MM.1S (cell line): ENCODE data around the gene KPNB1.

Source experiments
- DNase-seq: peaks from one replicate; pipeline ENCODE4 v3.0.0-alpha.2; 2015
- H2AFZ ChIP-seq: fragments of 300-600 bp; sonication (generic); 2 replicates; pipeline ENCODE4 v1.6.0; 2016; ENCODE audit warnings: antibody characterized with exemption, low read length
- H3F3A ChIP-seq: fragments of 300-600 bp; sonication (generic); 2 replicates; pipeline ENCODE4 v1.6.1; 2016; ENCODE audit warnings: mild to moderate bottlenecking, antibody characterized with exemption, low read length, moderate library complexity, mixed read lengths; ENCODE audit not compliant: insufficient read depth
- H3K27ac ChIP-seq: fragments of 300-600 bp; sonication (generic); 2 replicates; pipeline ENCODE4 v1.5.1; 2016; ENCODE audit warnings: mild to moderate bottlenecking, low read length
- H3K27me3 ChIP-seq: fragments of 300-600 bp; sonication (generic); replicated peaks from 2 replicates; pipeline ENCODE4 v1.6.0; 2016; ENCODE audit warnings: low read length; ENCODE audit not compliant: insufficient read depth
- H3K36me3 ChIP-seq: fragments of 300-600 bp; sonication (generic); replicated peaks from 2 replicates; pipeline ENCODE4 v1.6.1; 2016; ENCODE audit warnings: mild to moderate bottlenecking, low read length, mixed read lengths; ENCODE audit not compliant: insufficient read depth
- H3K4me1 ChIP-seq: fragments of 300-600 bp; sonication (generic); 2 replicates; pipeline ENCODE4 v1.6.1; 2016; ENCODE audit warnings: low read length, mixed read lengths
- H3K4me2 ChIP-seq: fragments of 300-600 bp; sonication (generic); 2 replicates; pipeline ENCODE4 v1.6.0; 2016; ENCODE audit warnings: low read depth, low read length
- H3K4me3 ChIP-seq: fragments of 300-600 bp; sonication (generic); 2 replicates; pipeline ENCODE4 v1.5.1; 2016; ENCODE audit warnings: low read length, mixed read lengths
- H3K79me2 ChIP-seq: fragments of 300-600 bp; sonication (generic); 2 replicates; pipeline ENCODE4 v1.6.1; 2016; ENCODE audit warnings: mixed run types, low read length, mixed read lengths
- H3K9ac ChIP-seq: fragments of 300-600 bp; sonication (generic); 2 replicates; pipeline ENCODE4 v1.6.1; 2016; ENCODE audit warnings: low read length, mixed read lengths
- H3K9me2 ChIP-seq: fragments of 300-600 bp; sonication (generic); replicated peaks from 2 replicates; pipeline ENCODE4 v1.6.1; 2016; ENCODE audit warnings: mild to moderate bottlenecking, low read length, mixed read lengths; ENCODE audit not compliant: insufficient read depth
- H3K9me3 ChIP-seq: fragments of 300-600 bp; sonication (generic); replicated peaks from 2 replicates; pipeline ENCODE4 v1.6.1; 2016; ENCODE audit warnings: mild to moderate bottlenecking, low read length, mixed read lengths; ENCODE audit not compliant: insufficient read depth
- H4K20me1 ChIP-seq: fragments of 300-600 bp; sonication (generic); 2 replicates; pipeline ENCODE4 v1.6.1; 2016; ENCODE audit warnings: mild to moderate bottlenecking, low read length, moderate library complexity, mixed read lengths; ENCODE audit not compliant: insufficient read depth
- CTCF ChIP-seq: fragments of 300-600 bp; sonication (generic); IDR thresholded peaks from 2 replicates; pipeline ENCODE4 v1.5.1; 2016; ENCODE audit warnings: antibody characterized with exemption, low read length, mixed read lengths
- EZH2 ChIP-seq: fragments of 300-600 bp; sonication (generic); optimal IDR thresholded peaks from 2 replicates; pipeline ENCODE3; 2017; ENCODE audit warnings: low read depth, mild to moderate bottlenecking, antibody characterized with exemption, low read length, mixed read lengths
- EZH2phosphoT487 ChIP-seq: fragments of 300-600 bp; sonication (generic); IDR thresholded peaks from 2 replicates; pipeline ENCODE4 v1.6.1; 2018; ENCODE audit warnings: antibody characterized with exemption, low read length

The KPNB1 gene

GRCh38 chr17:47649972-47650524 lies 329 bp downstream of the KPNB1 start:
- no peaks in the 10 kb centered on the region for H3K9me3 ChIP-seq
- H3K27ac ChIP-seq = peak overlapping the region; percentile 86
- TF ChIP-seq EZH2 = no peak
- TF ChIP-seq EZH2phosphoT487 = no peak
- no peak for TF ChIP-seq CTCF
- H3F3A ChIP-seq = peaks cover 43% of the 10 kb centered on the region
- H3K4me1 ChIP-seq = peaks cover 40% of the 10 kb centered on the region
- H3K9ac ChIP-seq = peak overlapping the region; percentile 81; the same call in 1 of the 2 replicates
- no peaks in the 10 kb centered on the region for H3K27me3 ChIP-seq
- H3K4me2 ChIP-seq = no peak overlapping the region
- H3K79me2 ChIP-seq = peaks cover 45% of the 10 kb centered on the region
- H3K4me3 ChIP-seq = peak overlapping the region; percentile 76
- H2AFZ ChIP-seq = no peak overlapping the region
- DNase-seq = peak; percentile 61
- peaks cover 8% of the 10 kb centered on the region; the same call in 1 of the 2 replicates for H4K20me1 ChIP-seq
- H3K36me3 ChIP-seq = peaks cover 17% of the 10 kb centered on the region
- no peaks in the 10 kb centered on the region for H3K9me2 ChIP-seq

GRCh38 chr17:47650525-47651522 lies 1.1 kb downstream of the KPNB1 start:
- peaks cover 53% of the 10 kb centered on the region for H3K79me2 ChIP-seq
- peak; percentile 98 for DNase-seq
- H3K9me3 ChIP-seq = no peaks in the 10 kb centered on the region
- peak overlapping the region; percentile 70 for H3K4me2 ChIP-seq
- H3K9me2 ChIP-seq = no peaks in the 10 kb centered on the region
- peaks cover 48% of the 10 kb centered on the region for H3K4me1 ChIP-seq
- H3K27ac ChIP-seq = peak overlapping the region; percentile 86; the same call in 1 of the 2 replicates
- H4K20me1 ChIP-seq = peaks cover 13% of the 10 kb centered on the region; the same call in 1 of the 2 replicates
- H3K9ac ChIP-seq = peak overlapping the region; percentile 85
- H3K36me3 ChIP-seq = peaks cover 19% of the 10 kb centered on the region
- H3K4me3 ChIP-seq = peak overlapping the region; percentile 76
- TF ChIP-seq CTCF (no peak), EZH2phosphoT487 (no peak), EZH2 (no peak)
- H2AFZ ChIP-seq = no peak overlapping the region
- no peaks in the 10 kb centered on the region for H3K27me3 ChIP-seq
- peaks cover 45% of the 10 kb centered on the region for H3F3A ChIP-seq

GRCh38 chr17:47651704-47652103 lies 2.0 kb downstream of the KPNB1 start:
- no peaks in the 10 kb centered on the region for H3K27me3 ChIP-seq
- no peak overlapping the region for H3K27ac ChIP-seq
- H3K9ac ChIP-seq = peak overlapping the region; percentile 85; the same call in 1 of the 2 replicates
- H3K9me2 ChIP-seq = no peaks in the 10 kb centered on the region
- H3K4me1 ChIP-seq = peaks cover 53% of the 10 kb centered on the region
- DNase-seq = no peak
- peak overlapping the region; percentile 73 for H3K4me3 ChIP-seq
- no peak for TF ChIP-seq CTCF
- TF ChIP-seq EZH2phosphoT487 = no peak
- no peak for TF ChIP-seq EZH2
- peaks cover 62% of the 10 kb centered on the region for H3K79me2 ChIP-seq
- peaks cover 19% of the 10 kb centered on the region for H3K36me3 ChIP-seq
- peak overlapping the region; percentile 70 for H3K4me2 ChIP-seq
- H3K9me3 ChIP-seq = no peaks in the 10 kb centered on the region
- peaks cover 51% of the 10 kb centered on the region for H3F3A ChIP-seq
- H2AFZ ChIP-seq = no peak overlapping the region
- H4K20me1 ChIP-seq = peaks cover 16% of the 10 kb centered on the region; the same call in 1 of the 2 replicates
